Endothelial cell of umbilical vein (primary cell): ENCODE data around the gene ZNF138.
"Not testable (repeated sequence)": the region's sequence is repeated elsewhere in the genome, so short reads cannot be mapped to it uniquely, and the experiment has no call there.

Experiments
- MYC ChIP-seq: IDR thresholded peaks from one replicate; pipeline ENCODE4 v1.6.1; 2011; ENCODE audit warnings: mild to moderate bottlenecking, low read depth, low read length
- POLR2A ChIP-seq: IDR thresholded peaks from 2 replicates; pipeline ENCODE4 v1.6.1; 2012; ENCODE audit warnings: low read depth, mild to moderate bottlenecking, control low read depth, low read length
- POLR2AphosphoS5 ChIP-seq: IDR thresholded peaks from 2 replicates; pipeline ENCODE4 v1.6.1; 2012; ENCODE audit warnings: low read depth, mild to moderate bottlenecking, control low read depth, low read length, moderate library complexity; ENCODE audit not compliant: insufficient read depth
- TF ChIP-seq, protein P1 (sequence below), 2 donors: IDR thresholded peaks; 1 replicate in 1 of 2; 2 replicates in 1 of 2; pipeline ENCODE4 v1.5.1; 2011; ENCODE audit warnings: low read length in 2 of 2, mild to moderate bottlenecking in 2 of 2, moderate library complexity in 2 of 2, control low read depth in 1 of 2, inconsistent platforms in 1 of 2, low read depth in 1 of 2; ENCODE audit not compliant: insufficient read depth in 1 of 2; ENCODE audit errors: extremely low read depth in 1 of 2
- TF ChIP-seq, protein P2 (sequence below): IDR thresholded peaks from 2 replicates; pipeline ENCODE4 v1.6.1; 2011; ENCODE audit not compliant: insufficient read depth, insufficient read length

DNA sequence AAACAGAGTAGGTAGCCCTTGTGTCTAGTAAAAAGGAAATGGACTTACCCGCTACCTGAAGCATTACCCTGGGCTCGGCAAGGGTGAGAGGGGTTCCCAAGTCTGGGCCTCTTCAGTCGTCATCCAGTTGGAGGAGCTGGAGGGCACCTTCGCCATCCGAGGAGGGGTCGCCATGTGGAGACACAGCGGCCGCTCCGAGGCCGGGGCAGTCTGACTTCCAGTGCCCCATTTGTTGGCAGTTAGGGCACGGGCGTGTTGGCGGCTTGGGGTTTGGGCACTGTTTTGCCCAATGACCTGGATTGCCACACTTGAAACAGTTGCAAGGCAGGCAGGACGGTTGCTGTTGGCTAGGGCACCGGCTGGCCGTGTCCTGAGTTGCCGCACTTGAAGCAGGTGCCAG is 43.8 kb downstream of the ZNF138 start:
- not testable (repeated sequence) for TF ChIP-seq POLR2A, MYC, POLR2AphosphoS5
- TF ChIP-seq, protein P1, sequence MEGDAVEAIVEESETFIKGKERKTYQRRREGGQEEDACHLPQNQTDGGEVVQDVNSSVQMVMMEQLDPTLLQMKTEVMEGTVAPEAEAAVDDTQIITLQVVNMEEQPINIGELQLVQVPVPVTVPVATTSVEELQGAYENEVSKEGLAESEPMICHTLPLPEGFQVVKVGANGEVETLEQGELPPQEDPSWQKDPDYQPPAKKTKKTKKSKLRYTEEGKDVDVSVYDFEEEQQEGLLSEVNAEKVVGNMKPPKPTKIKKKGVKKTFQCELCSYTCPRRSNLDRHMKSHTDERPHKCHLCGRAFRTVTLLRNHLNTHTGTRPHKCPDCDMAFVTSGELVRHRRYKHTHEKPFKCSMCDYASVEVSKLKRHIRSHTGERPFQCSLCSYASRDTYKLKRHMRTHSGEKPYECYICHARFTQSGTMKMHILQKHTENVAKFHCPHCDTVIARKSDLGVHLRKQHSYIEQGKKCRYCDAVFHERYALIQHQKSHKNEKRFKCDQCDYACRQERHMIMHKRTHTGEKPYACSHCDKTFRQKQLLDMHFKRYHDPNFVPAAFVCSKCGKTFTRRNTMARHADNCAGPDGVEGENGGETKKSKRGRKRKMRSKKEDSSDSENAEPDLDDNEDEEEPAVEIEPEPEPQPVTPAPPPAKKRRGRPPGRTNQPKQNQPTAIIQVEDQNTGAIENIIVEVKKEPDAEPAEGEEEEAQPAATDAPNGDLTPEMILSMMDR (IDR thresholded peaks at IDR 0.05; ENCODE audit: extremely low read depth in 1 of 2, insufficient read depth in 1 of 2, low read depth in 1 of 2, low read length in 2 of 2) = not testable (repeated sequence)
- TF ChIP-seq, protein P2, sequence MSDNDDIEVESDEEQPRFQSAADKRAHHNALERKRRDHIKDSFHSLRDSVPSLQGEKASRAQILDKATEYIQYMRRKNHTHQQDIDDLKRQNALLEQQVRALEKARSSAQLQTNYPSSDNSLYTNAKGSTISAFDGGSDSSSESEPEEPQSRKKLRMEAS = not testable (repeated sequence)
